ENCODE measurements around the gene MYO7B.

MYO7B gene

DNA sequence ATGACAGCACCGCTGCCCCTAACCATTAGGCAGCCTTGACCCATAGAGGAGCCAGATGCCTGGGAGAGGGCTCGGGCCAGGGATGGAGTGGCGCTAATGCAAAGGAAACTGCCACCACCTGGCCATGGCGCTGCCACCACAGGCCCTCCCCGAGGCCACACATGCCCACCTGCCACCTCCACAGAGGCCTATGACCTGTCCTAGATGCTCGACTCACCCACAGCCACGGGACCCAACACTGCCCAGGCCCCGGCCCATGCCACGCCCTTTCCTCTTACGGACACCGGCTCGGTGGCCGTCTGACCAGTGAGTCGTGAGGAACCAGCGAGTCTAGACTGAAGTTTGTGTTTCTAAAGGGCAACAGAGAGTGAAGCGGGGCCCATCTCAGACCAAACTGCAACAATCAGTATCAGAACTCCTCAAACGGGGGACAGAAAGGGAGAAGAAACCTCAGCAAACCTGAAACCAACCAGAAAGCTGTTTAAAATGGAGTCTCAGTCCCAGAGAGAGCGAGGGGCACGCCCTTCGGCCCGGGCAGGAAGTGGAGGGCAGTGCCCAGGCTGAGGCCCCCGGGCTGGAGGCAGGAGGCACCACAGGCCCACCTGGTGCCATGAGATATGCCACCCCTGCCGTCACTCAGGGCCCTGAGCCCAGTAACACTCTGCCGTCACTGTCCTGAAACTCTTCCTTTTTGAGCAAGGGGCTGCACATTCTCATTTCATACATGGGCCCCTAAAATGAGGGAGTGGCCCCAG is 111.2 kb downstream of the MYO7B start:
- H3K4me3 ChIP-seq (ENCODE audit: low read length), result no peak overlapping the region
- no peaks in the 10 kb centered on the region for H3K9me3 ChIP-seq (replicated peaks; ENCODE audit: insufficient read depth, low read length)
- no peaks in the 10 kb centered on the region for H3K79me2 ChIP-seq (ENCODE audit: low read length)
- H2AFZ ChIP-seq (ENCODE audit: low read length), result no peak overlapping the region
- peaks cover 25% of the 10 kb centered on the region for H3K27me3 ChIP-seq (replicated peaks; ENCODE audit: insufficient read depth, low read length)
- H3K27ac ChIP-seq (ENCODE audit: low read length), result no peak overlapping the region
- no peaks in the 10 kb centered on the region for H3K9me2 ChIP-seq (replicated peaks; ENCODE audit: insufficient read depth, low read length)
- no peak overlapping the region for H3K9ac ChIP-seq (ENCODE audit: low read length)
- no peaks in the 10 kb centered on the region for H3K4me1 ChIP-seq (ENCODE audit: low read length)
- DNase-seq, result no peak
- H3K4me2 ChIP-seq (ENCODE audit: low read depth, low read length), result no peak overlapping the region
- H3K36me3 ChIP-seq (replicated peaks; ENCODE audit: insufficient read depth, low read length), result no peaks in the 10 kb centered on the region
- H4K20me1 ChIP-seq (ENCODE audit: insufficient read depth, low read length), result no peaks in the 10 kb centered on the region
- TF ChIP-seq, protein P1, sequence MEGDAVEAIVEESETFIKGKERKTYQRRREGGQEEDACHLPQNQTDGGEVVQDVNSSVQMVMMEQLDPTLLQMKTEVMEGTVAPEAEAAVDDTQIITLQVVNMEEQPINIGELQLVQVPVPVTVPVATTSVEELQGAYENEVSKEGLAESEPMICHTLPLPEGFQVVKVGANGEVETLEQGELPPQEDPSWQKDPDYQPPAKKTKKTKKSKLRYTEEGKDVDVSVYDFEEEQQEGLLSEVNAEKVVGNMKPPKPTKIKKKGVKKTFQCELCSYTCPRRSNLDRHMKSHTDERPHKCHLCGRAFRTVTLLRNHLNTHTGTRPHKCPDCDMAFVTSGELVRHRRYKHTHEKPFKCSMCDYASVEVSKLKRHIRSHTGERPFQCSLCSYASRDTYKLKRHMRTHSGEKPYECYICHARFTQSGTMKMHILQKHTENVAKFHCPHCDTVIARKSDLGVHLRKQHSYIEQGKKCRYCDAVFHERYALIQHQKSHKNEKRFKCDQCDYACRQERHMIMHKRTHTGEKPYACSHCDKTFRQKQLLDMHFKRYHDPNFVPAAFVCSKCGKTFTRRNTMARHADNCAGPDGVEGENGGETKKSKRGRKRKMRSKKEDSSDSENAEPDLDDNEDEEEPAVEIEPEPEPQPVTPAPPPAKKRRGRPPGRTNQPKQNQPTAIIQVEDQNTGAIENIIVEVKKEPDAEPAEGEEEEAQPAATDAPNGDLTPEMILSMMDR (IDR thresholded peaks at IDR 0.05; ENCODE audit: low read length), result no peak
- no peak for TF ChIP-seq EZH2 (optimal IDR thresholded peaks at IDR 0.05; ENCODE audit: low read depth, low read length)
- no peak for TF ChIP-seq EZH2phosphoT487 (IDR thresholded peaks at IDR 0.05; ENCODE audit: low read length)
- no peaks in the 10 kb centered on the region for H3F3A ChIP-seq (ENCODE audit: insufficient read depth, low read length)

DNA sequence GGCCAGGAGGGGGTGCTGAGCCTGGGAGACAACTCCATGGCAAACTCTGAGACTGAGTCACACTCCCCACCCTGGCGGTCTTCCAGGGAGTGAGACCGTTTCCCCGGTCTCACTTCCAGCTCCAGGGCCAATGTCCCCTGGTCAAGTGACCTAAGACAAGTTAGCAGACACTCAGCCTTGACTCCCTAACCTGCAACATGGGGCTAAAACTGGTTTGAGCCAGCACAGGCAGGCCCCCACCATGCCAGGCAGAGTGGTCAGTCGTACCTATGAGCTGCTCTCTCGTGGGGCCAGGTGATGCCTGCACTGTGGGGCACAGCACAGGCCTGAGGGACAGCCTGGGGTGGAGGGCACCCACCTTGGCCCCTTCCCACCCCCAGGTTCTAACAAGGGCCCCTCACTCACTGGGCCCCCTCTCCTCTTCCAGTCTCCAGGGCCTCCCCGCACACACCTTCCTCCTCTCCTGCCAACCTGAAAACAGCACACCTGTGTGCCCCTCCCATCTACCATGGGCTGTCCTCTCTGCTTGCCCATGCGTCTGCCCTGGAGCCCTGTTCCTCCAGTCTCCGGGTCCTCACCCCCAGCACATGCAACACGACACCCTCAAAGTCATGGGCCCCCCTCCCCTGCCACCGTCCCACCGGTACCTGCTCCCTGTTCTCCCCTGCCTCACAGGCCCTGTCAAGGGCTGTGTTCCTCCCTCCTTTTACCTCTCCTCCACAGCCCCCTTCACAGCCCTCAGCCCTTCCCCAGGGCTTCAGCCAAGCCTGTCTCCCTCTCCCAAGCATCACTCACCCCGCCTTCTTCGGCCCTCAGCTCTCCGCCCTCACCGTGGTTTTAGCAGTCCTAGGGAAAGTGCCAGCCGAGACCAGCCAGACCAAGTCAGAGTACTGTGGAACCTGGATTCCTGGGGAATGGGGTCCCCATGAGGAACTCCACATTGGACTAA is 112.0 kb downstream of the MYO7B start:
- no peaks in the 10 kb centered on the region for H3K9me3 ChIP-seq (replicated peaks; ENCODE audit: insufficient read depth, low read length)
- H3K27ac ChIP-seq (ENCODE audit: low read length), result no peak overlapping the region
- peaks cover 32% of the 10 kb centered on the region for H3K27me3 ChIP-seq (replicated peaks; ENCODE audit: insufficient read depth, low read length)
- no peaks in the 10 kb centered on the region for H3K9me2 ChIP-seq (replicated peaks; ENCODE audit: insufficient read depth, low read length)
- H3K9ac ChIP-seq (ENCODE audit: low read length), result no peak overlapping the region
- no peak overlapping the region for H2AFZ ChIP-seq (ENCODE audit: low read length)
- no peaks in the 10 kb centered on the region for H3F3A ChIP-seq (ENCODE audit: insufficient read depth, low read length)
- no peaks in the 10 kb centered on the region for H3K36me3 ChIP-seq (replicated peaks; ENCODE audit: insufficient read depth, low read length)
- H3K4me2 ChIP-seq (ENCODE audit: low read depth, low read length), result no peak overlapping the region
- no peak for DNase-seq
- no peaks in the 10 kb centered on the region for H3K4me1 ChIP-seq (ENCODE audit: low read length)
- no peaks in the 10 kb centered on the region for H4K20me1 ChIP-seq (ENCODE audit: insufficient read depth, low read length)
- TF ChIP-seq, protein P1 (IDR thresholded peaks at IDR 0.05; ENCODE audit: low read length), result no peak
- TF ChIP-seq EZH2 (optimal IDR thresholded peaks at IDR 0.05; ENCODE audit: low read depth, low read length) (no peak), EZH2phosphoT487 (IDR thresholded peaks at IDR 0.05; ENCODE audit: low read length) (no peak)
- no peaks in the 10 kb centered on the region for H3K79me2 ChIP-seq (ENCODE audit: low read length)
- H3K4me3 ChIP-seq (ENCODE audit: low read length), result no peak overlapping the region

DNA sequence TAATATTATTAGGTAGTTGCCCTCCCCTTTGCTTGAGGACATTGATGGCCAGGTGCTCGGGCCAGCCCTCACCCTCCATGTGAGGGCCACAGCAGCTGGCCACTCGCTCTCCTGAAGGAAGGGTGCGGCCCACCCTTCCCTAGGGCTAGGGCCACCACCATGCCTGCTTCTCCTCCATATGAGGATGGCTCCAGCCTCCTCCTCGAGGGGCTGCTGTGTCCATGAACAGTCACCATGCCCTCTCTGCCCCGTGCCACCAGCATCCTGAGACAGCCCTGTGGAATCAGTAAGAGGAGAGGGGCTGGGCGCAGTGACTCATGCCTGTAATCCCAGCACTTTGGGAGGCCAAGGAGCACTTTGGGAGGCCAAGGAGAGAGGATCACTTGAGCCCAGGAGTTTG is 112.8 kb downstream of the MYO7B start:
- TF ChIP-seq EZH2 (optimal IDR thresholded peaks at IDR 0.05; ENCODE audit: low read depth, low read length) (no peak), EZH2phosphoT487 (IDR thresholded peaks at IDR 0.05; ENCODE audit: low read length) (no peak)
- TF ChIP-seq, protein P1 (IDR thresholded peaks at IDR 0.05; ENCODE audit: low read length), result no peak
- no peak overlapping the region for H3K27ac ChIP-seq (ENCODE audit: low read length)
- no peaks in the 10 kb centered on the region for H3K9me3 ChIP-seq (replicated peaks; ENCODE audit: insufficient read depth, low read length)
- H3K4me2 ChIP-seq (ENCODE audit: low read depth, low read length), result no peak overlapping the region
- H4K20me1 ChIP-seq (ENCODE audit: insufficient read depth, low read length), result no peaks in the 10 kb centered on the region
- no peak for DNase-seq
- H3F3A ChIP-seq (ENCODE audit: insufficient read depth, low read length), result no peaks in the 10 kb centered on the region
- peaks cover 34% of the 10 kb centered on the region for H3K27me3 ChIP-seq (replicated peaks; ENCODE audit: insufficient read depth, low read length)
- H3K9me2 ChIP-seq (replicated peaks; ENCODE audit: insufficient read depth, low read length), result no peaks in the 10 kb centered on the region
- H3K9ac ChIP-seq (ENCODE audit: low read length), result no peak overlapping the region
- H3K4me3 ChIP-seq (ENCODE audit: low read length), result no peak overlapping the region
- H2AFZ ChIP-seq (ENCODE audit: low read length), result no peak overlapping the region
- H3K36me3 ChIP-seq (replicated peaks; ENCODE audit: insufficient read depth, low read length), result no peaks in the 10 kb centered on the region
- no peaks in the 10 kb centered on the region for H3K4me1 ChIP-seq (ENCODE audit: low read length)
- no peaks in the 10 kb centered on the region for H3K79me2 ChIP-seq (ENCODE audit: low read length)
